SW 1271 (cell line): Measurements from ENCODE around the gene SLC24A3.

Experiments used
- DNase-seq, 2 experiments: peaks; one replicate each; lab custom pipeline; 2025; lab: John Stamatoyannopoulos, UW

The SLC24A3 gene

GRCh38 chr20:19341348-19342053 lies 129.1 kb downstream of the SLC24A3 start:
- no peak for DNase-seq

GRCh38 chr20:19344341-19344740 lies 131.9 kb downstream of the SLC24A3 start:
- DNase-seq = no peak

GRCh38 chr20:19347943-19348456 lies 135.6 kb downstream of the SLC24A3 start:
- DNase-seq = no peak

GRCh38 chr20:19348582-19348981 lies 136.1 kb downstream of the SLC24A3 start:
- DNase-seq = no peak

- no peak for DNase-seq
These were observed 137.4 kb downstream of the SLC24A3 start for GRCh38 chr20:19349879-19350278.

GRCh38 chr20:19351542-19351941 lies 139.1 kb downstream of the SLC24A3 start:
- no peak for DNase-seq

GRCh38 chr20:19354950-19355349 lies 142.5 kb downstream of the SLC24A3 start:
- no peak for DNase-seq

- no peak for DNase-seq
These were observed 149.3 kb downstream of the SLC24A3 start for GRCh38 chr20:19361790-19362189.

- DNase-seq = no peak
These were observed 151.0 kb downstream of the SLC24A3 start for GRCh38 chr20:19363476-19363875.

GRCh38 chr20:19367591-19367990 lies 155.1 kb downstream of the SLC24A3 start:
- no peak for DNase-seq

- no peak for DNase-seq
These were observed 155.9 kb downstream of the SLC24A3 start for GRCh38 chr20:19368351-19368750.

- no peak for DNase-seq
These were observed 157.9 kb downstream of the SLC24A3 start for GRCh38 chr20:19370076-19371075.

- DNase-seq = no peak
These were observed 158.7 kb downstream of the SLC24A3 start for GRCh38 chr20:19371112-19371511.

GRCh38 chr20:19374216-19374615 lies 161.8 kb downstream of the SLC24A3 start:
- DNase-seq = no peak

- no peak for DNase-seq
These were observed 163.0 kb downstream of the SLC24A3 start for GRCh38 chr20:19375395-19375794.

- no peak for DNase-seq
These were observed 163.4 kb downstream of the SLC24A3 start for GRCh38 chr20:19375801-19376200.

- DNase-seq = no peak
These were observed 164.2 kb downstream of the SLC24A3 start for GRCh38 chr20:19376451-19377229.

- no peak for DNase-seq
These were observed 165.6 kb downstream of the SLC24A3 start for GRCh38 chr20:19378058-19378457.

- DNase-seq = no peak
These were observed 167.8 kb downstream of the SLC24A3 start for GRCh38 chr20:19380211-19380610.

- DNase-seq = no peak
These were observed 169.5 kb downstream of the SLC24A3 start for GRCh38 chr20:19381947-19382346.

GRCh38 chr20:19382386-19383340 lies 170.2 kb downstream of the SLC24A3 start:
- DNase-seq = no peak
